HL-60 (cell line): ENCODE results near the gene HS1BP3.

Experiments used
- DNase-seq, 2 experiments: peaks; one replicate each; pipeline ENCODE4 v3.0.0-alpha.2; 2010 to 2020; ENCODE audit warnings: low read depth in 1 of 2, low spot score in 1 of 2
- H3K27ac ChIP-seq: fragments of 250-450 bp; sonication (Bioruptor Pico); replicated peaks from 2 replicates; pipeline ENCODE4 v1.5.1; 2020; ENCODE audit warnings: mild to moderate bottlenecking, moderate library complexity
- H3K27me3 ChIP-seq: fragments of 250-450 bp; sonication (Bioruptor Pico); 2 replicates; pipeline ENCODE4 v1.5.1; 2021; ENCODE audit warnings: mild to moderate bottlenecking, moderate library complexity; ENCODE audit not compliant: insufficient read depth, poor library complexity, severe bottlenecking
- H3K4me3 ChIP-seq: replicated peaks from 2 replicates; pipeline ENCODE4 v1.5.1; 2011; ENCODE audit warnings: mild to moderate bottlenecking, control low read depth, low read length; ENCODE audit not compliant: insufficient read depth
- CTCF ChIP-seq: IDR thresholded peaks from one replicate; pipeline ENCODE4 v1.5.1; 2011; ENCODE audit warnings: low read length, control low read depth, inconsistent platforms; ENCODE audit not compliant: insufficient read depth
- GABPA ChIP-seq: IDR thresholded peaks from 2 replicates; pipeline ENCODE4 v1.6.1; 2012; ENCODE audit warnings: low read depth
- POLR2AphosphoS5 ChIP-seq: IDR thresholded peaks from 2 replicates; pipeline ENCODE4 v1.6.1; 2012; ENCODE audit warnings: low read depth
- REST ChIP-seq: IDR thresholded peaks from 2 replicates; pipeline ENCODE4 v1.6.1; 2012; ENCODE audit warnings: low read depth; ENCODE audit not compliant: insufficient replicate concordance
- SPI1 ChIP-seq: IDR thresholded peaks from 2 replicates; pipeline ENCODE4 v1.6.1; 2012; ENCODE audit warnings: low read depth, mild to moderate bottlenecking, borderline replicate concordance

The HS1BP3 gene

DNA sequence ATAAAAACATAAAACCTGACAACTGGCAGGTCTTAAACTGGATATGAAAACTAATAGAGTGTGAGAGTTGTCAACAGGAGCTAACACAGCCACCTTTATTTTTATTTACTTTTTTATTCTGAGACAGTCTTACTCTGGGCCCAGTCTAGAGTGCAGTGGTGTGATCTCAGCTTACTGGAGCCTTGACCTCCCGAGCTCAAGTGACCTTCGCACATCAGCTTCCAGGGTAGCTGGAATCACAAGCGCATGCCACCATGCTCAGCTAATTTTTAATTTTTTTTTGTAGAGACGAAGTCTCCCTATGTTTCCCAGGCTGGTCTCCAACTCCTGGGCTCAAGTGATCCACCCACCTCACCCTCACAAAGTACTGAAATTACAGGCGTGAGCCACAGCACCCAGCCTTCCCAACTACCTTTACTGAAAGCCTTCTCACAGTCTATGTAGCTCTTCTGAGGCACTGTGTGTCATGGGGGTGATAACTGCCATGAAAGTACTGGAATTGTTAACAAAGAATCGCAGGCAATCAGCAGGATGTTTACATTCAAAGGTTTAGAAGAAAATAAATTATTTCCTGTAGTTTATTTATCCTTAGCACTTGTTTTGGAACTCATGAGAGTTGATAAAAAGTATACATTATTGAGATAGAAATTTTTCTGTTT lies 40.3 kb upstream of the HS1BP3 start:
- H3K4me3 ChIP-seq, result no peak overlapping the region
- no peaks in the 10 kb centered on the region for H3K27me3 ChIP-seq
- TF ChIP-seq POLR2AphosphoS5, result no peak
- no peak for TF ChIP-seq GABPA
- no peak for TF ChIP-seq CTCF
- no peak for TF ChIP-seq SPI1
- no peak for TF ChIP-seq REST
- no peak for DNase-seq
- H3K27ac ChIP-seq, result no peak overlapping the region

GRCh38 chr2:20689428-20690264 lies 38.7 kb upstream of the HS1BP3 start:
- no peak for DNase-seq
- TF ChIP-seq GABPA (no peak), POLR2AphosphoS5 (no peak), SPI1 (no peak), CTCF (no peak), REST (no peak)
- no peak overlapping the region for H3K27ac ChIP-seq
- no peak overlapping the region for H3K4me3 ChIP-seq
- no peaks in the 10 kb centered on the region for H3K27me3 ChIP-seq

DNA sequence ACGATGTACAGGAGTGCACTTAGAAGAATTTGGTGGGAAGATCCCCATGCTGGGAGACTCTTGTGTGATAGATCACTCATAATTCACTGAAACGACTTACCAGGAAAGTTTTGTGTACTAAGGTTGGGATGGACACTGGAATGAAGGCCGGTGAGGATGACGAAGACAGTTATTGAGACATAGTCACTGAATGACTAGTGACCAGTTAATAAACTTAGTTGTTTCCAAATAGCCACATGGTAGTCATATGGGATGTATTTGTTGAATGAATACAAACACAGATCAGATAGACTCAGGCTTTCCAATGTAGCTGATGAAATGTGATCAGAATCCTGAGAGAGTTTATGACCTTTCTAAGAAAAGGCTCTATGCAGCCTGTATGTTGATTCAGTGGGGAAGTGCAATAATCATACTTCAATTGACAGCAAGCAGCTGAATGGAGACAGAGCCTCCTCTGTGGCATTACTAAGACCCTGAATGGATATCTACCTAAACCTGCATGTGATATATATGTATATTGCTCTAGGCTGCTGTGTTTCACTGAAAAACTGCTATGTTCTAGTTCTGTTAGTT lies 36.4 kb upstream of the HS1BP3 start:
- H3K27me3 ChIP-seq, result no peaks in the 10 kb centered on the region
- H3K4me3 ChIP-seq, result no peak overlapping the region
- no peak overlapping the region for H3K27ac ChIP-seq
- DNase-seq, result no peak
- no peak for TF ChIP-seq REST
- TF ChIP-seq GABPA, result no peak
